ENCODE results near the gene SSPN.

The SSPN gene

DNA sequence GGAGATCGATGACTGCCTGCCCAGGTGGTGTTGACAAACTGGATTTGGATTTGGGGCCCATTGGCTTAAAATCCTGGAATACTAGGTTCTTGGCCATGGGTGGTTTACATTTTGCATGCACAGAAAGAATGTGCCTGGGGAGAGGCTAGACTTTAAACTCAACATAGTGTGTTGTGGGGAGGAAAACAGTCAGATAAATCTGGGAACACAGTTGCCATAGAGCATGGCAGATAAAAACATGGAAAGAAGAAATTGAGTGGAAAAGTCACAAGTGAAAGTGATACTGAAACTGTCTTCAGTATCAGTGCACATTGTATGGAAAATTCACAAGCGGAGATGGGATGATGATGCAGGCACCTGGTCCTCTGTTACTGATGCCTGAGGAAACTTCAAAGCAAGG, 95.2 kb downstream of the SSPN start:
- no peak for DNase-seq (ENCODE audit: low read depth)
- H3K4me3 ChIP-seq (ENCODE audit: low read depth, low read length): no peak overlapping the region
- in situ Hi-C loops (cut with HindIII; ENCODE audit: low sequenced_read_pairs): no loop called here
- TF ChIP-seq CTCF (IDR thresholded peaks at IDR 0.05; ENCODE audit: low read depth, low read length, missing control alignments): no peak

DNA sequence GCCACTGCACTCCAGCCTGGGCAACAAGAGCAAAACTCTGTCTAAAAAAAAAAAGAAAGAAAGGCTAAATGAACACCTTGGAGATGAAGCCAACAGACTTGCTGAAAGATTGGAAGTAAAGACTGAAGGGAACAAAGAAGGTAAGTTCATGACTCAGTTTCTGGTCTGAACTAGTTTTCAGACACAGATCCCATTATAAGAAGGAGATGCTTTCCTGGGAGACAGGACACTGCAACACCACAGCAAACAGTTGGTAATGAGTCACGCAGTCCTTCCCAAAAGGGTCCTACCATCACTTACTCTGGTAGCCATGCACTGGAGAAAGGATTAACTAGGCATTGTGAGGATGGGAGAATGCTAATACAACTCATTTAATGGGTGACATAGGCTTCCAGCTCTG, 97.2 kb downstream of the SSPN start:
- no peak overlapping the region for H3K4me3 ChIP-seq (ENCODE audit: low read depth, low read length)
- in situ Hi-C loops (cut with HindIII; ENCODE audit: low sequenced_read_pairs): no loop called here
- no peak for DNase-seq (ENCODE audit: low read depth)
- TF ChIP-seq CTCF (IDR thresholded peaks at IDR 0.05; ENCODE audit: low read depth, low read length, missing control alignments): no peak

DNA sequence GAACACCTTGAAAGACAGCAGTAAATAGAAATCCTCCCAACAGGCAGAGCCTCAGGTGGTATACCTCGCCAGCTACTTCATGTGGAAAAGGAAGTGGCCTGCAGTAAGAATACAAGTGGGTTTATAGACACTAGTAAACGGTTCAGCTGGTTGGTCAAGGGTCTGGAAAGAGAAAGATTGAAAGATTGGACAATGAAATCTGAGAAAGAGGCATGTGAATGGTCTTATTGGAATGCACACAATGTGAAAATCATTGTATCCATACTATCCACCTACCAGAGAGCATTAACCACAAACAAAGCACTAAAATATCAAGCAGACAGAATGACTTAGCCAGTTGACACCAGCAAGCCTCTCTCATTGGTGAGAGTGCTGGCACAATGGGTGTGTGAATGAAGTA, 98.2 kb downstream of the SSPN start:
- no peak for TF ChIP-seq CTCF (IDR thresholded peaks at IDR 0.05; ENCODE audit: low read depth, low read length, missing control alignments)
- no peak overlapping the region for H3K4me3 ChIP-seq (ENCODE audit: low read depth, low read length)
- DNase-seq (ENCODE audit: low read depth): no peak
- in situ Hi-C loops (cut with HindIII; ENCODE audit: low sequenced_read_pairs): no loop called here

GRCh38 chr12:26295001-26295400, 99.6 kb downstream of the SSPN start:
- no peak for DNase-seq (ENCODE audit: low read depth)

DNA sequence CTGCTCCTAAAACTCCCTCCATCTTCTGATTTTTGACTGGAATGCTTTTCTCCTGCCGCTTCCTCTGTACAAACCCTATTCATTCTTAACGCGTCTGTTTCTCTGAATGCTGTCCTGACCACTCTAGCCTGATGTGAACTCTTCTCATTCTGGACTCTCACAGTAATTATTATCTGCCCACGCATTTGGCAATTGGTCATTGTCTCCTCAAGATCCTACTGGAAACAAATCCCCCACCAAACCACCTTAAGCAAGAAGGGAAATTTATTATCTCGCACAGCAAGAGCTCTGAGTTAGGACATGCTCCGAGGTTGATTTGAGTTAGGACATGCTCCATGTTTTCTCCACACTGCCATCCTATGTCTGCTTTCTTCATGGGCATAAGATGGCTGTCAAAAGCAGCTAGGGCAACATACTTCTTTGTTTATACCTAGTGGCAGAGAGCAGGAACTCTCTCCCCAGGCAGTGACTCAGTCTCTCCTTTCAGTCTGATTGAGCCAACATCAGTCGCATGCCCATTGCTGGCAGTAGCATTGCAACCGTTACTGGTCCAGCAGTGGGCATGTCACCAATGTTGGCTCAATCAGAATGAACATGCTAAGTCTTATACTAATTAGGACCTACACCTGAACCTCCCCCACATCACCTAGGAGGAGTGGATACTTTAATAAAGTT, 102.2 kb downstream of the SSPN start:
- TF ChIP-seq CTCF (IDR thresholded peaks at IDR 0.05; ENCODE audit: low read depth, low read length, missing control alignments): no peak
- no peak overlapping the region for H3K4me3 ChIP-seq (ENCODE audit: low read depth, low read length)
- in situ Hi-C loops (cut with HindIII; ENCODE audit: low sequenced_read_pairs): no loop called here
- no peak for DNase-seq (ENCODE audit: low read depth)

More at GRCh38 chr12:26295001-26295400, 99.6 kb downstream of the SSPN start:
- in situ Hi-C loops (cut with HindIII; ENCODE audit: low sequenced_read_pairs): no loop called here
- no peak overlapping the region for H3K4me3 ChIP-seq (ENCODE audit: low read depth, low read length)
- no peak for TF ChIP-seq CTCF (IDR thresholded peaks at IDR 0.05; ENCODE audit: low read depth, low read length, missing control alignments)

DNA sequence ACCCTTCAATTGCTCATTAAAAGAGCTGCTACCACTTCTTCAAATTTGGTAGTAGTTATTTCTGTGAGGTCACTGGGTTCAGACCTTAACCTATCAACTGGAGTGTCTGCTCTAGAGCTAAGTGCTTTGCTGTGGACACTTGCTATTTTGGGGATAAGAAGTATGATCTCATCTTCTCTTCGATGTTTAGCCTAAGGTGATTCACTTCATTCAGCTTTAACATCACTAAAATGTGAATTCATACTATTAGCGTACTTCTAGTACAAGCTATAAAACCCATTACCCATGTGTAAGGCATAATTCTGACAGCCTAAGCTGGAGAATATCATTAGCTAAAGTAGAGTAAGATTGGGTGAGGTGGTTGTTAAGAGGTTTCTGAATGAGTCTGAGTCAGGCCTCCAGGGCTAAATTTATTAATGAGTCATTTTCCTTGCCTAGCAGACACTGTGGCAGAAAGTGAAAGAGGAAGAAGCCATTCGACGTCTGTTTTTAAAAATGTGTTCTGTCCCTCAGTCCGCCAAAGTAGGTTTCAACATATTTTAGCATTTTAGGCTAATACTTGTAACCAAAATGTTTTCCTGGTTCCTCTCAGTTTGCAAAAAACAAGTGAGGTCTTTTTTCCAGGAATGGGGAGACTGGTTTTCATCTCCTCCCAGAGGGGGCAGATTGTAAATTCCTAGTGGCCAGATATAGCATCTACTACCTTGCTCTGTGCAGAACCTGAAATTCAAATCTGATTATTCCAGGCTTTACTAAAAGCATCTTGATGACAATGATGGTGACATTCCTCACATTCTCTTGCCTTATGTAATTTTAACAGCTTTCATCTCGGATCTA, 103.6 kb downstream of the SSPN start:
- DNase-seq (ENCODE audit: low read depth): peak; percentile 55
- H3K4me3 ChIP-seq (ENCODE audit: low read depth, low read length): no peak overlapping the region
- in situ Hi-C loops (cut with HindIII; ENCODE audit: low sequenced_read_pairs): no loop called here
- TF ChIP-seq CTCF (IDR thresholded peaks at IDR 0.05; ENCODE audit: low read depth, low read length, missing control alignments): peak; percentile 47

Data from astrocyte of the cerebellum (primary cell).